SK-N-MC (cell line): Measurements from ENCODE around the gene PRKD1.

Experiments used
- EZH2 ChIP-seq: fragments of 200-600 bp; sonication (generic); IDR thresholded peaks from one replicate; pipeline ENCODE4 v1.6.1; 2017; ENCODE audit warnings: antibody characterized with exemption
- POLR2AphosphoS5 ChIP-seq: IDR thresholded peaks from 2 replicates; pipeline ENCODE4 v1.6.1; 2012; ENCODE audit warnings: mild to moderate bottlenecking, low read depth, low read length, borderline replicate concordance

DNA sequence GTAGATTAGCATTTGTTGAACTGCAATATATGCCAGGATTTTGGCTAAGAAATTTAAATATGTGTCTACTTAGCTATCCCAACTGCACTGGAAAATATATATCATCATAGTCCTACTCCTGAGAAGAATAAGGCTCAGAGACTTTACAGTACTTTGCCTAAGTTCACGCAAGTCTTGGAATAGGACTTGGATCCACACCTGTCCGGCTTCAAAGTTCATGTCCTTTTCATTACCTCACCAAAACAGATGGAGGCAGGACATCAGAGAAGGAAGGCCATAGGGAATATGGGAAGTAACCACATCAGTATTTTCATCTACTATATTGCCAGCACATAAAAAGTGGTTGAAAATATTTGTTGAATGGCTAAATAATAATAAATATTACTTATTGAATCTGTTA lies 358.5 kb downstream of the PRKD1 start:
- TF ChIP-seq EZH2 (no peak), POLR2AphosphoS5 (no peak)
